Ovary (tissue), 9 donors: ENCODE data around the gene HNRNPUL1. TPM values are rescaled to one million over a fixed set of nuclear protein-coding genes. Genes with fewer than 3 reads are reported as not detected.
A peak's percentile ranks its signal among the peaks of the same experiment; 100 is the strongest.

Experiments
- DNase-seq, 5 donors: peaks; one replicate each; pipeline ENCODE4 v3.0.0-alpha.2; 2019 to 2020
- H3K27ac ChIP-seq, 2 donors: fragments of 200-600 bp; one replicate each; pipeline versions ENCODE4 v1.5.1 to v1.8.0; 2019 to 2022
- H3K27me3 ChIP-seq: fragments of 200-600 bp; one replicate; pipeline ENCODE4 v1.8.0; 2022
- H3K36me3 ChIP-seq: fragments of 200-600 bp; sonication (generic); one replicate; pipeline ENCODE4 v1.5.1; 2019
- H3K4me1 ChIP-seq: one replicate; pipeline ENCODE4 v1.8.1; 2013; ENCODE audit warnings: mild to moderate bottlenecking, moderate library complexity; ENCODE audit not compliant: insufficient read depth
- H3K4me3 ChIP-seq: fragments of 200-600 bp; sonication (generic); one replicate; pipeline ENCODE4 v1.5.1; 2017
- H3K9me3 ChIP-seq, 2 donors: fragments of 200-600 bp in 1 of 2; sonication (generic) in 1 of 2; one replicate each; pipeline versions ENCODE4 v1.5.1 to v1.8.1; 2013 to 2019; ENCODE audit warnings: mild to moderate bottlenecking in 1 of 2, moderate library complexity in 1 of 2
- CTCF ChIP-seq, 3 donors: fragments of 450-650 bp in 2 of 3; fragments of 200-600 bp in 1 of 3; IDR thresholded peaks; one replicate each; pipeline versions ENCODE4 v1.5.1 to v1.8.0; 2016 to 2022; ENCODE audit warnings: antibody characterized with exemption in 3 of 3, mild to moderate bottlenecking in 1 of 3
- EP300 ChIP-seq: sonication (generic); formaldehyde crosslinking; IDR thresholded peaks from one replicate; pipeline ENCODE4 v1.6.1; 2017; ENCODE audit warnings: antibody characterized with exemption
- POLR2A ChIP-seq: fragments of 450-650 bp; IDR thresholded peaks from one replicate; pipeline ENCODE4 v1.6.1; 2017; ENCODE audit warnings: antibody characterized with exemption, mild to moderate bottlenecking, moderate library complexity
- WGBS, 3 donors: extraction: QIAGEN DNeasy Blood & Tissue Kit in 1 of 3; methylation state at CpG; one replicate each; pipeline versions ENCODE4 v1.1.5 to v1.1.7; 2013 to 2017; 5-methylcytosine and 5-hydroxymethylcytosine counted together
- intact Hi-C, 4 donors: fragments of 100-400 bp; cut with DNase I; formaldehyde crosslinking; loops; one replicate each; pipeline versions ENCODE4 v1.11.0 to v1.15.1; 2022 to 2023
- polyA plus RNA-seq, 2 donors: library from polyadenylated mRNA; stranded (reverse); fragments of 200-250 nt in 1 of 2; fragments of 350-450 nt in 1 of 2; fragmentation: Illumina TruSeq in 1 of 2; extraction: RNeasy Lipid Tissue Mini Kit (QIAGEN cat#74804) in 1 of 2; gene quantifications; one replicate each; pipeline ENCODE4 v1.2.3, GENCODE V29; 2013 to 2014
- total RNA-seq, 7 donors: library from RNA; depleted of rRNA in 2 of 7; stranded (reverse); fragments of >200 nt in 2 of 7; fragmentation: NEBNext Ultra II Directional in 3 of 7; extraction: Animal tissue kit (Norgen Biotek cat#: 25700) in 3 of 7; gene quantifications; one replicate each; pipeline versions ENCODE4 v1.1.0 to v1.2.4, GENCODE V29; 2016 to 2023
- donor health status: DM: no; HTN: no; CAD: no; lungs with moderate emphysema.
- donor health status: DM: no; HTN: no; CAD: no.
- donor health status: Bipolar disorder and iron deficiency.
- donor health status: DM: yes; HTN: yes; CAD: no.
- donor health status: DM: no; HTN: no; CAD: no.
- donor health status: DM: yes; HTN: yes; CAD: no.

The HNRNPUL1 gene
- total and polyA plus RNA-seq, 9 donors, result 102 to 259 (median 211) TPM

- Histone ChIP-seq H3K9me3 (no peaks in the 10 kb centered on the region), H3K27ac (no peak overlapping the region), H3K36me3 (no peaks in the 10 kb centered on the region), H3K4me1 (peaks cover 10% of the 10 kb centered on the region), H3K4me3 (no peak overlapping the region), H3K27me3 (no peaks in the 10 kb centered on the region)
- WGBS, 3 donors, result 79 to 81% (median 81%) methylated on average over 10 of the region's 10 CpGs
- intact Hi-C loops, result no loop called here
- TF ChIP-seq CTCF (IDR thresholded peaks at IDR 0.05), result no peak
- TF ChIP-seq POLR2A, result no peak
- no peak for TF ChIP-seq EP300
- no peak for DNase-seq
Measured at GRCh38 chr19:41222240-41222639, 41.9 kb upstream of the HNRNPUL1 start.

- peak in 2 of 5 donors; percentile 24 to 43 for DNase-seq
- intact Hi-C loops, result no loop called here
- TF ChIP-seq POLR2A (no peak), EP300 (no peak), CTCF (IDR thresholded peaks at IDR 0.05) (no peak)
- Histone ChIP-seq H3K9me3 (no peaks in the 10 kb centered on the region), H3K4me1 (peaks cover 10% of the 10 kb centered on the region), H3K36me3 (no peaks in the 10 kb centered on the region), H3K27ac (no peak overlapping the region), H3K4me3 (no peak overlapping the region), H3K27me3 (no peaks in the 10 kb centered on the region)
- 55 to 59% (median 58%) methylated on average over 8 of the region's 8 CpGs for WGBS, 3 donors
Measured at GRCh38 chr19:41223431-41224234, 40.5 kb upstream of the HNRNPUL1 start.

- intact Hi-C loops, result no loop called here
- WGBS, 3 donors, result 93 to 97% (median 96%) methylated on average over 7 of the region's 7 CpGs
- Histone ChIP-seq H3K4me1 (peaks cover 10% of the 10 kb centered on the region), H3K4me3 (no peak overlapping the region), H3K27me3 (no peaks in the 10 kb centered on the region), H3K9me3 (no peaks in the 10 kb centered on the region), H3K36me3 (no peaks in the 10 kb centered on the region), H3K27ac (peak overlapping the region in 1 of 2 donors; percentile 58)
- TF ChIP-seq EP300, result no peak
- no peak for TF ChIP-seq CTCF (IDR thresholded peaks at IDR 0.05)
- no peak for TF ChIP-seq POLR2A
- DNase-seq, result no peak
Measured at GRCh38 chr19:41224632-41225031, 39.5 kb upstream of the HNRNPUL1 start.

- Histone ChIP-seq H3K27me3 (no peaks in the 10 kb centered on the region), H3K9me3 (no peaks in the 10 kb centered on the region), H3K4me3 (peak overlapping the region; percentile 42), H3K27ac (peak overlapping the region; percentile 65 to 84), H3K4me1 (peaks cover 7% of the 10 kb centered on the region), H3K36me3 (no peaks in the 10 kb centered on the region)
- TF ChIP-seq POLR2A (no peak), EP300 (peak; percentile 21)
- intact Hi-C loops, result no loop called here
- DNase-seq, result peak in 3 of 5 donors; percentile 75 to 87 (median 82)
- WGBS, 3 donors, result 46 to 47% (median 47%) methylated on average over 29 of the region's 29 CpGs
Measured at GRCh38 chr19:41225238-41226052, 38.7 kb upstream of the HNRNPUL1 start.
